Stomach (tissue), 9 donors: Measurements from ENCODE around the gene ZNF277. TPM values are rescaled to one million over a fixed set of nuclear protein-coding genes. Genes with fewer than 3 reads are reported as not detected.

ENCODE experiments used
- DNase-seq, 2 donors: peaks; one replicate each; pipeline versions ENCODE4 v3.0.0 to v3.0.0-alpha.2; 2013 to 2019
- H3K27ac ChIP-seq, 5 donors: fragments of 200-600 bp in 4 of 5; sonication (generic) in 4 of 5; one replicate each; pipeline ENCODE4 v1.5.1; 2013 to 2019; ENCODE audit warnings: mild to moderate bottlenecking in 1 of 5, moderate library complexity in 1 of 5
- H3K27me3 ChIP-seq, 3 donors: fragments of 200-600 bp; sonication (generic); one replicate each; pipeline ENCODE4 v1.5.1; 2017 to 2019; ENCODE audit warnings: mixed run types in 1 of 3
- H3K36me3 ChIP-seq, 4 donors: fragments of 200-600 bp; sonication (generic); 1 replicate in 3 of 4; 2 replicates in 1 of 4; pipeline ENCODE4 v1.5.1; 2016 to 2019
- H3K4me1 ChIP-seq, 4 donors: fragments of 200-600 bp; sonication (generic); one replicate each; pipeline ENCODE4 v1.5.1; 2016 to 2019
- H3K4me3 ChIP-seq, 4 donors: fragments of 200-600 bp; sonication (generic) in 3 of 4; one replicate each; pipeline ENCODE4 v1.5.1; 2016 to 2019; ENCODE audit warnings: mild to moderate bottlenecking in 1 of 4
- H3K9me3 ChIP-seq, 4 donors: fragments of 200-600 bp; sonication (generic); one replicate each; pipeline ENCODE4 v1.5.1; 2016 to 2019
- CTCF ChIP-seq, 7 experiments: fragments of 450-650 bp in 4 of 7; fragments of 200-600 bp in 3 of 7; sonication (generic) in 3 of 7; IDR thresholded peaks; one replicate each; pipeline ENCODE4 v1.5.1; 2016 to 2019; ENCODE audit warnings: antibody characterized with exemption in 7 of 7, control low read depth in 2 of 7, mild to moderate bottlenecking in 1 of 7
- EP300 ChIP-seq: sonication (generic); formaldehyde crosslinking; IDR thresholded peaks from one replicate; pipeline ENCODE4 v1.6.1; 2017; ENCODE audit warnings: antibody characterized with exemption
- POLR2A ChIP-seq, 4 donors: fragments of 450-650 bp; IDR thresholded peaks; one replicate each; pipeline ENCODE4 v1.6.1; 2016; ENCODE audit warnings: antibody characterized with exemption in 4 of 4, control low read depth in 2 of 4, mild to moderate bottlenecking in 1 of 4, moderate library complexity in 1 of 4
- POLR2AphosphoS5 ChIP-seq, 3 donors: sonication (generic); formaldehyde crosslinking; IDR thresholded peaks; one replicate each; pipeline ENCODE4 v1.6.1; 2016; ENCODE audit warnings: antibody characterized with exemption in 3 of 3
- WGBS, 5 donors: extraction: QIAGEN DNeasy Blood & Tissue Kit in 3 of 5; methylation state at CpG; one replicate each; pipeline versions ENCODE4 v1.1.5 to v1.1.7; 2013 to 2018; 5-methylcytosine and 5-hydroxymethylcytosine counted together
- intact Hi-C: fragments of 100-400 bp; cut with DNase I; formaldehyde crosslinking; loops from one replicate; pipeline ENCODE4 v1.15.1; 2023; ENCODE audit warnings: low total_unique reads
- polyA plus RNA-seq, 3 donors: library from polyadenylated mRNA; stranded (reverse); fragments of 200-250 nt; gene quantifications; one replicate each; pipeline ENCODE4 v1.2.3, GENCODE V29; 2013
- total RNA-seq, 5 donors: library from RNA; depleted of rRNA; stranded (reverse); fragments of >200 nt; gene quantifications; one replicate each; pipeline versions ENCODE4 v1.1.0 to v1.2.3, GENCODE V29; 2014 to 2016
- donor health status: healthy with polysubstance abuse.
- donor health status: Bipolar disorder and iron deficiency.
- donor health status: healthy.

ZNF277 gene
- total and polyA plus RNA-seq, 8 donors = 9.9 to 75.0 (median 27.2) TPM

DNA sequence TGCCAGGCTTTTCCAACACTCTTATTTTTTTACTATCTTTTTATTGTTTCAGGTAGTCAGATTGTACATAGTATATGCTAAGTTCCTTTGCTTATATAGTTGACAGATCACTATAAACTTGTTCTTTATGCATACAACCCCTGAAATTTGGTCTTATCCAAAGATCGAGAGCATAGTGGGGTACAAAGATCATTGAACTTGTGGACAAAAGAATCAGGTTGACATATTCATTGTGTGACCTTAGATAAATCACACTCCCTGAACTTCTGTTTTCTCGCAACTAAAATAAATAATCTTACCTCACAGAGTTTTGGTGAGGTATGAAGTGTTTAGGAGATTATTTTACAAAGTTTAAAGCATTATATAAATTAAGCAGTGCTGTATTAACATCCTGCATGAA lies 22.1 kb downstream of the ZNF277 start:
- Histone ChIP-seq H3K4me3 (no peak overlapping the region), H3K36me3 (no peaks in the 10 kb centered on the region), H3K27me3 (no peaks in the 10 kb centered on the region), H3K9me3 (no peaks in the 10 kb centered on the region), H3K4me1 (peaks cover 0 to 13% (median 0%) of the 10 kb centered on the region in 4 donors), H3K27ac (no peak overlapping the region)
- TF ChIP-seq POLR2A (IDR thresholded peaks at IDR 0.05) (no peak), EP300 (no peak)
- intact Hi-C loops = no loop called here
- 39 to 68% (median 67%) methylated on average over 2 of the region's 2 CpGs for WGBS, 5 donors
- DNase-seq = no peak

DNA sequence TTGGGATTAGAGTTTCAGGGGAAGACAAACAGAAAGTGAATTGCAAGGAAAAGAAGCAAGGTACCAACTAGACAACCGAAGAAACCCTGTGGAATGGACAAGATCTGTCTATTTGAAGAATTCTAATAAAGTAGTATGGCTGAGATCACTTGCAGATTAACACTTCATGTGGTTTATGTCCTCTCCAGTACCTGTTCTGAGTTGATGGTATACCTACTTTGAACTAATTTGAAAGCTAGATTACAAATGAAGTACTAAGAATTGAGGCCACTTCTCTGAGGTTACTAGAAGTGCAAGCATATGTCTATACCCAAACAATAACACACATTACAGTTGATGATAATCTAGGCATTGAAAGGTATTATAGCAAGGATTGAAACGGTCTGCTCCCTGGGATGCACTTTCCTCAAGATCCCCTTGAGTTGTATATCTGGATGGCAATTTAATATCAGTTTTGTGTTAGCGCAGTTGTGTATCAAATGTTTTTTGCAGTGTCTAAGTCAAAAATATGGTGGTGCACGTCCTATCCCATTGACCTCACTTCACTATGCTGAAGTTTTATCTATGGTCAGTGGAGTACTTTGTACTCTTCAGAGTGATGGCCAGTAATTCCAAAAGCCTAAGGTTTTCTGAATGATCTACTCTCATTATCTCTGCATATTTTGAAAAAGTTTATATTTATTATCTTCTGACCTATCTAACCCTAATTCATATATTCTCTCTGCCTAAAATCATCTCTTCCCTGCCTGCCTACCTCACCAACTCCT lies 25.9 kb downstream of the ZNF277 start:
- peaks cover 0 to 12% (median 0%) of the 10 kb centered on the region in 4 donors for H3K4me1 ChIP-seq
- H3K27ac ChIP-seq = no peak overlapping the region
- no peak for DNase-seq
- H3K4me3 ChIP-seq = no peak overlapping the region
- intact Hi-C loops = no loop called here
- no peak for TF ChIP-seq POLR2AphosphoS5 (IDR thresholded peaks at IDR 0.05)
- no peak for TF ChIP-seq POLR2A (IDR thresholded peaks at IDR 0.05)
- TF ChIP-seq EP300 = no peak
- TF ChIP-seq CTCF (IDR thresholded peaks at IDR 0.05) = no peak
- WGBS, 5 donors = 85 to 96% (median 90%) methylated on average over 4 of the region's 4 CpGs
- no peaks in the 10 kb centered on the region for H3K9me3 ChIP-seq
- H3K36me3 ChIP-seq = no peaks in the 10 kb centered on the region
- H3K27me3 ChIP-seq = no peaks in the 10 kb centered on the region

- 49 to 62% (median 59%) methylated on average over 3 of the region's 3 CpGs for WGBS, 5 donors
- Histone ChIP-seq H3K27me3 (no peaks in the 10 kb centered on the region), H3K9me3 (no peaks in the 10 kb centered on the region), H3K36me3 (no peaks in the 10 kb centered on the region), H3K27ac (no peak overlapping the region), H3K4me1 (peaks cover 0 to 12% (median 0%) of the 10 kb centered on the region in 4 donors), H3K4me3 (no peak overlapping the region)
- intact Hi-C loops = no loop called here
- DNase-seq = no peak
- TF ChIP-seq CTCF (IDR thresholded peaks at IDR 0.05) (no peak), POLR2A (IDR thresholded peaks at IDR 0.05) (no peak), POLR2AphosphoS5 (IDR thresholded peaks at IDR 0.05) (no peak), EP300 (no peak)
Observed at GRCh38 chr7:112233048-112233697, 26.7 kb downstream of the ZNF277 start.

GRCh38 chr7:112234147-112234546 lies 27.7 kb downstream of the ZNF277 start:
- H3K4me1 ChIP-seq = peaks cover 0 to 12% (median 0%) of the 10 kb centered on the region in 4 donors
- no peak overlapping the region for H3K4me3 ChIP-seq
- no peak for TF ChIP-seq POLR2A (IDR thresholded peaks at IDR 0.05)
- no peak for TF ChIP-seq POLR2AphosphoS5 (IDR thresholded peaks at IDR 0.05)
- no peak for TF ChIP-seq CTCF (IDR thresholded peaks at IDR 0.05)
- no peak for TF ChIP-seq EP300
- H3K9me3 ChIP-seq = no peaks in the 10 kb centered on the region
- H3K27me3 ChIP-seq = no peaks in the 10 kb centered on the region
- WGBS, 5 donors = 96 to 100% (median 99%) methylated on average over 1 of the region's 1 CpG
- intact Hi-C loops = no loop called here
- DNase-seq = no peak
- H3K36me3 ChIP-seq = no peaks in the 10 kb centered on the region
- H3K27ac ChIP-seq = no peak overlapping the region

- Histone ChIP-seq H3K27ac (no peak overlapping the region), H3K4me3 (no peak overlapping the region), H3K4me1 (peaks cover 0 to 12% (median 0%) of the 10 kb centered on the region in 4 donors), H3K36me3 (no peaks in the 10 kb centered on the region), H3K27me3 (no peaks in the 10 kb centered on the region), H3K9me3 (no peaks in the 10 kb centered on the region)
- intact Hi-C loops = no loop called here
- no peak for TF ChIP-seq POLR2A (IDR thresholded peaks at IDR 0.05)
- TF ChIP-seq CTCF (IDR thresholded peaks at IDR 0.05) = no peak
- TF ChIP-seq POLR2AphosphoS5 (IDR thresholded peaks at IDR 0.05) = no peak
- TF ChIP-seq EP300 = no peak
- no peak for DNase-seq
- WGBS, 5 donors = 74 to 83% (median 81%) methylated on average over 2 of the region's 2 CpGs
Observed at GRCh38 chr7:112236597-112236996, 30.1 kb downstream of the ZNF277 start.
